Colonic mucosa (tissue), 4 donors: ENCODE data around the gene IGFBP1. TPM values are rescaled to one million over a fixed set of nuclear protein-coding genes. Genes with fewer than 3 reads are reported as not detected.

Experiments used
- DNase-seq: peaks from one replicate; pipeline ENCODE4 v3.0.0-alpha.2; 2020
- H3K27ac ChIP-seq: fragments of 200-600 bp; one replicate; pipeline ENCODE4 v1.8.0; 2021
- H3K27me3 ChIP-seq: fragments of 200-600 bp; one replicate; pipeline ENCODE4 v1.8.0; 2021
- H3K36me3 ChIP-seq: fragments of 200-600 bp; one replicate; pipeline ENCODE4 v1.8.0; 2021
- H3K4me1 ChIP-seq: fragments of 200-600 bp; one replicate; pipeline ENCODE4 v1.8.0; 2021; ENCODE audit warnings: mild to moderate bottlenecking
- H3K4me3 ChIP-seq: fragments of 200-600 bp; one replicate; pipeline ENCODE4 v1.8.0; 2021
- H3K9ac ChIP-seq, 2 donors: one replicate each; pipeline ENCODE4 v1.7.0; 2013; ENCODE audit warnings: control low read depth in 2 of 2, low read depth in 2 of 2, low read length in 2 of 2
- H3K9me3 ChIP-seq: fragments of 200-600 bp; one replicate; pipeline ENCODE4 v1.8.0; 2021
- CTCF ChIP-seq: fragments of 200-600 bp; IDR thresholded peaks from one replicate; pipeline ENCODE4 v1.8.0; 2022; ENCODE audit warnings: antibody characterized with exemption, mild to moderate bottlenecking
- intact Hi-C: fragments of 100-400 bp; cut with DNase I; formaldehyde crosslinking; loops from one replicate; pipeline ENCODE4 v1.14.1; 2022
- total RNA-seq, 2 donors: library from RNA; stranded (reverse); fragmentation: NEBNext Ultra II Directional in 1 of 2; extraction: Animal tissue kit (Norgen Biotek cat#: 25700) in 1 of 2; gene quantifications; one replicate each; pipeline ENCODE4 v1.2.1, GENCODE V29; 2021
- donor health status: healthy.
- donor health status: DM: no; HTN: no; CAD: no.
- donor health status: DM: no; HTN: no; CAD: no.

Gene IGFBP1
- total RNA-seq, 2 donors from 2014 or later, result 0.49 TPM; not detected in 1

GRCh38 chr7:45873035-45873354 lies 15.3 kb upstream of the IGFBP1 start, which contains the start of gene CCDC201:
Gene CCDC201, minus strand, starts transcription at chr7:45873082. Its CDS starts 75 bp downstream, at chr7:45873007.
- Histone ChIP-seq H3K36me3 (no peaks in the 10 kb centered on the region), H3K4me1 (no peaks in the 10 kb centered on the region), H3K4me3 (no peak within 1 kb of the TSS), H3K9me3 (no peaks in the 10 kb centered on the region), H3K27me3 (no peaks in the 10 kb centered on the region), H3K9ac (no peak within 1 kb of the TSS), H3K27ac (no peak within 1 kb of the TSS)
- TF ChIP-seq CTCF, result no peak
- intact Hi-C loops, result no loop called here
- no peak for DNase-seq

GRCh38 chr7:45873355-45873754 lies 14.9 kb upstream of the IGFBP1 start:
- no peaks in the 10 kb centered on the region for H3K36me3 ChIP-seq
- H3K27ac ChIP-seq, result no peak overlapping the region
- no peaks in the 10 kb centered on the region for H3K4me1 ChIP-seq
- H3K4me3 ChIP-seq, result no peak overlapping the region
- no peaks in the 10 kb centered on the region for H3K9me3 ChIP-seq
- intact Hi-C loops, result no loop called here
- no peak overlapping the region for H3K9ac ChIP-seq
- no peak for TF ChIP-seq CTCF
- DNase-seq, result no peak
- H3K27me3 ChIP-seq, result no peaks in the 10 kb centered on the region

- no peaks in the 10 kb centered on the region for H3K27me3 ChIP-seq
- no peaks in the 10 kb centered on the region for H3K36me3 ChIP-seq
- DNase-seq, result no peak
- TF ChIP-seq CTCF, result no peak
- no peaks in the 10 kb centered on the region for H3K9me3 ChIP-seq
- H3K4me1 ChIP-seq, result no peaks in the 10 kb centered on the region
- intact Hi-C loops, result no loop called here
- H3K27ac ChIP-seq, result no peak overlapping the region
- no peak overlapping the region for H3K4me3 ChIP-seq
- no peak overlapping the region for H3K9ac ChIP-seq
These were observed 13.7 kb upstream of the IGFBP1 start for GRCh38 chr7:45874408-45875131.

GRCh38 chr7:45876519-45876918 lies 11.8 kb upstream of the IGFBP1 start:
- H3K27ac ChIP-seq, result no peak overlapping the region
- H3K36me3 ChIP-seq, result no peaks in the 10 kb centered on the region
- no peak for DNase-seq
- TF ChIP-seq CTCF, result no peak
- no peaks in the 10 kb centered on the region for H3K4me1 ChIP-seq
- H3K27me3 ChIP-seq, result no peaks in the 10 kb centered on the region
- H3K9me3 ChIP-seq, result no peaks in the 10 kb centered on the region
- intact Hi-C loops, result no loop called here
- H3K9ac ChIP-seq, result no peak overlapping the region
- H3K4me3 ChIP-seq, result no peak overlapping the region

DNA sequence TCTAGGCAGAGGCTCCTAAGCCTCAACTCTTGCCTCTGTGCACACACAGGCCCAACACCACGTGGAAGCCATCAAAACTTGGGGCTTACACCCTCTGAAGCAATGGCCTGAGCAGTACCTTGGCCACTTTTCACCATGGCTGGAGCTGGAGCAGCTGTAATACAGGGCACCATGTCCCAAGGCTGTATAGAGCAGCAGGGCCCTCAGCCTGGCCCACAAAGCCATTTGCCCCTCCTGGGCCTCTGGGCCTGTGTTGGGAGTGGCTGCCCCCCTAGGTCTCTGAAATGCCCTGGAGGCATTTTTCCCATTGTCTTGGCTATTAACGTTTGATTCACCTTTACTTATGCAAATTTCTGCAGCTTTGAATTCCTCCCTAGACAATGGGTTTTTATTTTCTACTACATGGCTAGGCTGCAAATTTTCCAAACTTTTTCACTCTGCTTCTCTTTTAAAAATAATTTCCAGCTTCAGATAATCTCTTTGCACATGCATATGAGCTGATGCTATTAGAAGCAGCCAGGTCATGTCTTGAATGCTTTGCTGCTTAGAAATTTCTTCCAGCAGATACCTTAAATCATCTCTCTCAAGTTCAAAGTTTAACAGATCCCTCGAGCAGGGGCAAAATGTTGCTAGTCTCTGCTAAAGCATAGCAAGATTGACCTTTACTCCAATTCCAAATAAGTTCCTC lies 9.7 kb upstream of the IGFBP1 start:
- Histone ChIP-seq H3K4me1 (no peaks in the 10 kb centered on the region), H3K27ac (no peak overlapping the region), H3K9me3 (no peaks in the 10 kb centered on the region), H3K4me3 (no peak overlapping the region), H3K27me3 (no peaks in the 10 kb centered on the region), H3K36me3 (no peaks in the 10 kb centered on the region), H3K9ac (no peak overlapping the region)
- intact Hi-C loops, result no loop called here
- TF ChIP-seq CTCF, result no peak
- DNase-seq, result no peak
